GM21723 (cell line): ENCODE measurements around the gene SH3GL2.

Source experiments
- ATAC-seq: cut with Tn5 transposase; IDR thresholded peaks from one replicate; pipeline ENCODE4 v1.9.1; 2021; ENCODE audit warnings: mild to moderate bottlenecking, moderate library complexity; ENCODE audit not compliant: unreplicated experiment

The SH3GL2 gene

DNA sequence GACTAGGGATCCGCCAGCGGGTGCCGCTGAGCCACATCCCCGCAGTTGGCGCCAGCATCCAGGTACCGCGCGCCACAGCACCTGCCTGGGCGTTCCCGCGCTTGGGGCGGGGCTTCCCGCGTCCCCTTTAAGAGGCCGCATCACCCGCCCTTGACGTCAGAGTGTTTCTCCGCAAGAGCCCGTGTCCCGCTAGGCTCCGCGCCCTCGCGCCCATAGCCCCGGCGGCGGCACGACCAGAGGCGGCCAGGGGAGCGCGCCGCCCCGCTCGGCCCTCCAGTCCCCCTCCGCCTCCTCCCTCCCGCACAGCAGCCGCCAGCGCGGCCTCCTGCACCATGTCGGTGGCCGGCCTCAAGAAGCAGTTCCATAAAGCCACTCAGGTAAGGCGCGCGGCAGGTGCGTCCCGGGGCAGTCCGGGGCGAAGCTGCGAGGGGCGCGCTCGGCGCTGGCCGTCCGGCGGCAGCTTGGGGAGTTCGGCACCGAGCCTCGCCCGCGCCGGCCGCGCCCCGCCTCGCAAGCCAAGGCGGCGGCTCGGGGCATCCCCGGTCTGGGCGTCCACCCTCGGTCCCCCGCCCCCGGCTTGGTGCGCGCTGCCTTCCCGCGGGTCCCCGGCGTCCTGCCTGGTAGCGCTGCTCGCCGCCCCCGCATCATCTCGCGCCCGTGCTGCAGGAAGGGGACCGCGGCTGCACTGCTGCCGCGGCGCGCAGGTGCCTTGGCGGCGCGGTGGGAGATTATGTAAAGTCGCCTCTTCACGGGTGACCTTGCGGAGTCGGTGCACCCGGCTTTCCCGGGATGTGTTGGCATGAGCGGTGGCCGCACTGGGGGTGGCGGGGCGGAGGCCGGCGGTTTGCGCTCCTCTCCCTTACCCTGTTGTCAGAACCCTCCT, at the start of gene SH3GL2:
TSS of gene SH3GL2 (plus strand) at position 156 of the 883 bp plus-strand sequence.
- ATAC-seq, result no peak

DNA sequence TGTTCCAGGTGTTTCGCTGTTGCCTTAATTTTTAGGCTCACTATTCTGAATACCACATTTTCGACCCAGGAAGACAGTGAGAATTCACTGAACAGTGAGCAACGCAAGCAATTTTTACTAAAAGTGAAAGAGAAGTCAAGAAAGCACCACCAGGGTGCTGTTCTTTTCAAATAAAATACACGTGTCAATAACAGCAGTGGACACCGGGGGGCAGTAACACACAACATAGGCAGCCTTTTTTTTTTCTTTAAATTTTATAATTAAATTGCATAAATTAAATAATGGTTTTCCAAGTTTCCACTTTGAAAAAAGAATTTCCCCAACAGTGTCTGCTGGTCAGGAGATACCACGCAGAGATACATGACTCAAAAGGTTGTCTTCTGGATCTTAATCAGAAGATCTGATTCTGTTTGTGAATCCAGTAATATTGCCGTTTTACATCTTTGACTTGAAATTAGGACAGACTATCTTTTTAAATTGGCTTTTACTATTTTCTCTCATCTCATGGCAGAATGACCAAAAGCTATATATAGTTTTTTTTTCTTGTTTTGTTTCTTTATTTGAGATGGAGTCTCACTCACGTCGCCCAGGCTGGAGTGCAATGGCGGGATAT, 47.1 kb upstream of the SH3GL2 start:
- ATAC-seq, result peak; percentile 80

DNA sequence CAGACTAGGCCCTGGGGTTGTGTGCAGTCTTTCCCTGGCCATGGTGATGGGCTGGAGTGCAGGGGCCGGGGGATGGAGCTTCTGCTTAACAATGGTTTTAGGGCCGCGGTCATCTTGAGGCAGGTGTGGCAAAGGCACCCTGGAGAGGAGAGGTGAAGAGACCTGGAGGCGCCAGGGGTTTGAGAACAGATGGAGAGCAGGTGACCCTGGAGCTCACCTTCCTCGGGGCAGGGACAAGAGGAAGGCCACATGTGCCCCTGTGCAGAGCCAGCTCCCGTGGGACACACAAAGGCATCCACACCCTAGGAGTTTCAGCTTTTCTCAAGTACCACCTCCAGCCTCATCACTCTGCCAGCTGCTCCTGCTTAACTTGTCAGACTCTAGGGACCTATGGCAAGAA, 46.4 kb upstream of the SH3GL2 start:
- no peak for ATAC-seq

DNA sequence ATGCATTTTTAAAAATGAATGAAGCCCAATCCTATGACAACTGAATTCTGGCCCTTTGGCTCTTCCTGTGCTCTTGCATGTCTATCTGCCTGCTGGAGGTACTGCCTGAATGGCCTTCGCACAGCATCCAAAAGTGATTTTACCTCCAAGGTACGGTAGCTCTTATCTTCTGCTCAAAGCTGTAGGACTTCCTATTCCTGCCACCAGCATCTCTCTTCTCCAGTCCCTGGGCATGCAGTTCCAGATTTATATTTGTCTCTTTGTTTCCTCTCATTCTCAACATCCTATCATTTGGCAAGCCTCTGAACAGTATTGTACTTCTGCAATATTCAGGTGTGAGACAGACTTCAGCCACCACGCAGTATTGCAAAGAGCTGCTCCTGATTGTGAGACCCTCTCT, 43.7 kb upstream of the SH3GL2 start:
- no peak for ATAC-seq

DNA sequence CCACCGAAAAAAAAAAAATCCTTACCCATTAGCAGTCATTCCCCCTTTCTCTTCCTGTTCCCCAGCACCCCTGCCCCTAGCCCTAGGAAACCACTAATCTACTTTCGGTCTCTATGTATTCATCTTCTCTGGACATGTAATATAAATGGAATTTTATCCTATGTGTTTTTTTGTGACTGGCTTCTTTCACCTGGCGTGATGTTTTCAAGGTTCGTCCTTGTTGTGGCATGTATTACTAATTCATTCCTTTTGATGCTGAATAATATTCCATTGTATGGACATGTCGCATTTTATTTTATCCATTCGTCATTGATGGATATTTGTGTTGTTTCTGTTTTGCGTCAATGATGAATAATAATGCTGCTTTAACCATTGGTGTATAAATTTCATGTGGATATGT, 42.8 kb upstream of the SH3GL2 start:
- ATAC-seq, result no peak

DNA sequence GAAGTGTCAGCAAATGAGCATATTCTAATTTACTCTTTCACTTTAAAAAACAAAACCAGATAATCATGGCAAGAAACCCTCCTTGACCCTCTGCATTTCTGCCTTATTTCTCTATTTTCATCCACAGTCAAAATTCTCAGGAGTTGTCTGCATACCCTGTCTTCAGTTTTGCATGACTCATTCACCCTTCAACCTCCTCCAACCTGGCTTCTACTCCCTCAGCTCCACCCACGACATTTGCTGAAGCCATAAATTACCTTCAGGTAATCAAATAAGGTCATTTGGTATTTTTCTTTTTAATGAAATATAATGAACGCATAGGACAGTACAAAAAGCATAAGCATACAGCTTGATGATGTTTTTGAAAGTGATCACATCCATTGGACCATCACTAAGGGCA, 27.8 kb upstream of the SH3GL2 start:
- ATAC-seq, result no peak

DNA sequence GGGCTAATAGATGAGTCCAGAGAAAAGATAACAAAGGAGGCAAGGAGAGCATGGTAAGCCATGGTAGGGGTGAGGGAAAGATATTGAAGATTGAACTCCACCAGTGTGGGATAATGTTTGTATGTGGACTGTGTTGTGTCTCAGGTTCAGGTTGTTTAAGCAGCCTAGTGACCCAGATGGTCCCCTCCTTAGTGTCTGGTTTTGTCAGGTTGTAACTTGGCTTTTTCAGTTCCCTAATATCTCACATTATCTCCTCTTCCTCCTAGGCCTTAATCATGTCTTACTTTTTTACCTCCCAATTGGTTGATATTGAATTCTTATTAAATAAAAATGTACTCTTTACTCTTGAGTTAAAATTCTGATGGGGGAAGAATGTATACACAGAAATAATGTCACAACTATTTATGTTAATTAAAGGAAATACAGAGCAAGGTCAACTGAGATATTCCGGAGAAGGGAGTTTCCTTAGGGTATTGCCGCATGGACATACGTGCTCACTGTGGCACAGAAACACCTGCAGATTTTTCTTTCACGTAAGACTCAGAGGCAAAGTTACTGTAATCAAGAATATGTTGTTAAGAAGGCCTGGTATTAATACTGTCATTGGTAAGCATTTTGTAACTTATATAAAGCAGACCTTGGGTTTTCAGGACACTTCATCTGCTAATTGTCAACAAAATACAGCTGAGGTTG, 23.4 kb upstream of the SH3GL2 start:
- ATAC-seq, result no peak

DNA sequence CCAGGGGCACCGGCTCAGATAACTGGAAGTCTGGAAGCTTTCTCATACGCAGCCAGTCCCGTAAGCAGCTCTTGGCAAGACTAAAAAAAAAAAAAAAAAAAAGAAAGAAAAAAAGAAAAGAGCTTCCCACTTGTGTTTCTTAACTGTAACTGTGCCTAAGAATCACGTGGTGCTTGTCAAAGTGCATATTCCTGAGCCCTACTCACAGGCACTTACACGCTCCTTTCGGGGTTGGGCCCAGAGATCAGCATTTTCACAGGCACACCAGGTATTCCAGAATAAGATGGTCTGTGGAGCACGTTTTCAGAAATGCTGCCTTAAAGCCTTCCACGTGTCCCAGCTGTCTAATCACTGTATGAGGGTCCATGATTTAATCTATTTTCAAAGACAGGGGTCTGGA, 22.6 kb upstream of the SH3GL2 start:
- no peak for ATAC-seq

DNA sequence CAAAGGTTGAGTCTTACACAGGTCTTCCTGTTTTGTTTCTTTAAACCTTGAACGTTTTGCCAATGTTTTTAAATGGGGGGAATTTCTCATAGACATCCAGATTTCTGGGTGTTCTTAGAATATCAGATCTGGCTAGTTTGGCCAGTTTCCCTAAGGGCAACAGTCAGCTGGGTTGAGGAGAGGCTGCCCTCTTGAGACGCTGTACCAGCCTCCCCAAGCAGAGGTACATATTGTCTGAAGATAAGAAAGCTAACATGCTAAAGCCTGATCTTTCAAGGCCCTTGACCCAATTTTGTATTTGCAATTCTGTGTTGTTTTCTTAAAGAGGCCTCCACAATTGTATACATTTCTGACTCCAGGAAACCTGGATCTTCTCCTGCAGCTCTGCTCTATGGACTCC, 21.9 kb upstream of the SH3GL2 start:
- ATAC-seq, result no peak

DNA sequence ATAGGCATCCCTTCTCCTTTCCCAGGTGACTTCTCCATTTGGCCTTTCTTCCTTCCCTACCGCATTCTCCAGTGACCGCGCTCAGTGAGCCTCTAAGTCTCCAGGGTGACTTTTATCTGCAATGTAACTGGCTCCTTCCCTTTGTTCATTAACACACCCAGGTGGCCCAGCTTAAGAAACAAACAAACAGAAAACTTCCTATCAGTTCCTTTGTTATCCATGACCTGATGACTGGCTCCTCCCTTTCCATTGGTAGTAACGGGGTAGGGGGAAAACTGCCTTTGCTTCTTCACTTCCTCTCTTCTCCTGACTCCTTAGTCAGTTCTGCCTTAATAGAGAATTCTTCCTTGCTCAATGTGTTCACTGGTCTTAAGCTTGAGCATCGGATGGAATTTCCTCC, 7.0 kb upstream of the SH3GL2 start:
- ATAC-seq, result no peak

DNA sequence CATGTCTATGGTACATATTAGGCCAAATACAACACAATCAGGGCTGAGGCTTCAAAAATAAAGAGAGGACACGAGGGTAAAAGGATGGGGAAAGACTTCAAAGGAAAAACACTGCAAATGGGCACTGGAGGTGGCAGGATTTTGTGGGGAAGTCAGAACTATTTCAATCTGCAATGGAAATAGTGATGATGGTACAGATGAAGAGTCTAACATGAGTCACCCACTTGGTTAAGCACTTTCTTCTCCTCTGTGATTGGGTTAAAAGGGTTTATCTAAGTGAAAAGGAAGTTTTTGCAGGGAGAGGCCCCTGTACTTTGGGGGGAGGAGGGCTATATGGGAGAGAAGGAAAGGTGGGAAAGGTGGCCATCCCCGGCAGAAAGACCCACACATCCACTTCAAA, 4.5 kb upstream of the SH3GL2 start:
- ATAC-seq, result no peak

DNA sequence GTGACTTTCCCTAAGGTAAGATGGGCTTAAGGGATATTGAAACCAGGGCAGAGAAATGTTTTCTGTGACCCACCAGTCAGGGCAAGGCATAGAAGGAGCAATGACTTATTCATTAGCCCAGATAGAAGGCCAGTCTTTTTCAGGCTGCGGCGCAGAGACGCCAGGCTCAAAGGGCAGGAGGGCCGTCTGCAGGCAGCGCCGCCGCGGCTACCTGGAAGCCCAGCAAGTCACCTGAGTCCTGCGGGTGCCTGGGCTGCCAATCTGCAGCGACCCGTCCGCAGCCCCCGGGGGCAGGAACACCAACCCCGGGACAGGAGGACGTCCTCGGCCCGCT, 322 bp upstream of the SH3GL2 start:
- no peak for ATAC-seq

DNA sequence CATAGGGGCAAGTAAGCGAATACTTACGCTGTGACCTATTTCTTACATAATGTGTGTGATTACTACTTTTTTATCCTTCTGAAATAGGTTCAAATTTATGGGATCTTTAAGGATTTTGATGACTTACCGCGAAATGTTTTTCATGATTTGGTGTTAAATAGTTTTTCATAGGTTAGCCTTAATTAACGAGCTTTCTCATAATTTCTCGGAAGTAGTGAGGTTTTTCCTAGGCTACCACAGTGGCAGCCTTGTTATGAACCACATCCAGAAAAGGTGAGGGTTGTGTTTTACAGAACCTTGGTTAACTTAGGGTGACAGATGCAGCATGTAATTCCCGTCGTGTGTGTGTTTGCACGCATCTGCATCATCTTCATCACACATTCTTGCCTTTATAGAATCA, 1.3 kb downstream of the SH3GL2 start:
- no peak for ATAC-seq

DNA sequence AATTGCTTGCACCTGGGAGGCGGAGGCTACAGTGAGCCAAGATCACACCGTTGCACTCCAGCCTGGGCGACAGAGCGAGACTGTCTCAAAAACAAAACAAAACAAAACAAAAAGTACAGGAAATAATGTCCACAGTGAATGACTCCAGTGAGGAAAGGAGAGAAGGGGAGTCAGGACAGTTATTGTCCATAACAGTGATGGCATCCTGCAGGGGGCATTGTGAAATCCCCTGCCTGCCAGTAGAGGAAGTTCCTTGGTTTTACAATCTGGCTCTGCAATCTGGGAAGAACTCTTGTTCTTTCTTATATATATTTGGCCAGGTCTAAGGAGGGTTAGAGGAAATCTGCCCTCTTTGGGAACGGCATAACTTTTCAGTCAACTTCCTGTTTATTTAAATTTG, 8.2 kb downstream of the SH3GL2 start:
- ATAC-seq, result no peak

DNA sequence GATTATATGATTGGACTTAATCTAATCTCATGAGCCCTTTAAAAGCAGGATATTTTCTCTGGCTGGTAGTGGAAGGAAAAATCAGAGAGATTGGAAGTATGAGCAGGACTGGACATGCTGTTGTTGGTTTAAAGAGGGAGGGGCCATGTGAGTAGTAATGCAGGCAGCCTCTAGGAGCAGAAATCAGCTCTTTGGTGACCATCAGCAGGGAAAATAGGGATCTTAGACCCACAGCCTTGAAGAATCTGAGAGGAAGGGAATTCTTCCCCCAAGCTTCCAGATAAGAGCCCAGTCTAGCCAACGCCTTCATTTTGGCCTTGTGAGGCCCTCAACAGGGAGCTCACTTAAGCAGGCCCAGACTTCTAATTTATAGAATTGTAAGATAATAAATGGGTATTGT, 9.5 kb downstream of the SH3GL2 start:
- ATAC-seq, result no peak

DNA sequence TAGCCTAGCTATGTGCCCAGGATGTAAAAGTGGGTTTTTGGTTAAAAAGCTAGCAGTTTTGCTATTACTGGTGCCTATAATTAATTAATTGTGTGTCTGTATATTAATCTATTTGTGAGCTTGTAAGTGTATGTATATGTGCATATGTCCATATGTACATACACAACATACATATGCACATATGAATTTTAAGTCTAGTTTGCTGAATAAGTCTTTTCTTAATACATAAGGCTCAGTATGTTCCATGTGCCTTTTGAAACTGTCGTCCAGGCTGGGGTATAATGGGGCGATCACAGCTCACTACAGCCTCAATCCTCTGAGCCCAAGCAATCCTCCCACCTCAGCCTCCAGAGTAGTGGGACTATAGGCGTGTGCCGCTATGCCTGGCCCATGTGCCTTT, 10.1 kb downstream of the SH3GL2 start:
- no peak for ATAC-seq

DNA sequence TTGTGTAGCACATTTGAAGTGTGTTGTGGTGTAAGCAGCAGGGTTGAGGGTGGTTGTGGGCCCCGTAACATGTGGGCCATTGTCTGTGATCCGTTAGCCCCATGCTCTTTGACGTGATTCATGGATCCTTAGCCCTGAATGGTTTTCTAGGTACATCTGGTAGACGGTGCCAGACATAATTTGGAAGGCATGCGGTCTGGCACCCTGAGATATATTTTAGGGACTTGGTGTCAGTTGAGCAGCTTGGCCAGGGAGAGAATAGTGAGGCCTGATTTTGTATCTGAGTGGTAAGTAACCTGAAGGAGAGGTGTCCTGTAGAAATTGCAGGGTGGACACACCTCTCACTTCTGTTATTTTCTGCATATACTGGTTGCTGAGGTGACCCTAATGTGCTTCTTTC, 10.9 kb downstream of the SH3GL2 start:
- no peak for ATAC-seq

DNA sequence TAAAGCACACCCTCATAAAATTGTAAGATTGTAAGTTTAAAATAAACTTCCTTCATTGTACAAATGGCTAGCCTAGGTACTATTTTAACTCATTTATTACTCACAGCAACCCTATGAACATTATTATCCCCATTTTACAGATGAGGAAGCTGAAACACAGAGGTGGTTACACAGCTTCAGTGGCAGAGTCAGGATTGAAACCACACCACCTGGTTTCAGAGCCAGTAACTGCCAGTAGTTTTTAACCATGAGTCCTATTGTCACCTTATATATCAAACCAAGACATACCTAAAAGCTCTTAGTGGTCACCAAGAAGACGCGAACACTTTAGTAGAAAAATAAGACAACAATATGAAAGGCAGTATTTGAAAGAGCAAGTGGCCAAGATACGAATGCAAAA, 16.1 kb downstream of the SH3GL2 start:
- no peak for ATAC-seq

DNA sequence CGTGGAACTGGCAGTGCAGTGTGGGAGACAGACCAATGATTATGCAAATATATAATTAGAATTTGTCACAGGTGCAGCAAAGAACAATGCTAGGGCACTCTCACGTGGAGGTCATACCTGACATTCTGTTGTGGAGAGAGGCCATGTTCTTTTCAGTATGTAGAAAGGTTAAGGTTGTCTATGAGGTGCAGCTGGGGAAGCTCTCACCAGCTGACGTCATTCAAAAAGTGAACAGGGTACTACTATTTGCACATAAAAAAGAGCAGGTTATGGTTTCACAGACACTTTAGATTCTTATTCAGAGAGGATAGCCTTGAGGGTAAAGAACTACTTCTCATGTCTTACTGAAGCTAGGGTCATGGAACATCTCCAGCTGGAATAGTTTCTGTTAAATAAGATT, 19.1 kb downstream of the SH3GL2 start:
- ATAC-seq, result no peak

DNA sequence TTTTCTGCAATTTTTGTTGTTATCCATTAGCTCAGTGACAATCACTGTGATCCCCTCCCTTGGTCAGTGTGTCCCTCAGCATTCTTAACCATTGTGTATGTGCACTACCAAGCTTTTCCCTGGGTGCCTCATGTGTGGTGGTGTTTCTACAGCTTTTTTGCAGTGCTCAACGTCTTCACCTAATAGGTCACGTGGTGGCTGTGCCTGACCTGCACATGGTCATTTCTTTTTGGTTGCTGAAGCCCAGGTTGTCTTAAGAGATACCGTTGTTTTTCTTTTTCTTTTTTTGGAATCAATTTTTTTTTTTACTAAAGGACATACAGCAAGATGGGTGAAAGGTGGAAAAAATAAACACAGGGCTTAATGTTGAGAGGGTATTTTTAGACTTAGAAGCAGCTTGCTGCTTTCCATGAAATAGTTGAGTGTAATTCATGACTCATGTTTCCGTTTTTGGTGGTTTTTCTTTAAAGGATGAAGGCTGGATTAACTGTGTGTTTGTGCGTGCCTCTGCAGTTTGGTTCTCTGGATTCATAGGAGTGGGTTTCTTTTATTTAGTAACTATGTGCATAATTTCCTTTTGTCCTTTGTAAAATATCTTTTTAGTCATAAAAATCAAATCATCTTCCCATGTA, 22.2 kb downstream of the SH3GL2 start:
- no peak for ATAC-seq

DNA sequence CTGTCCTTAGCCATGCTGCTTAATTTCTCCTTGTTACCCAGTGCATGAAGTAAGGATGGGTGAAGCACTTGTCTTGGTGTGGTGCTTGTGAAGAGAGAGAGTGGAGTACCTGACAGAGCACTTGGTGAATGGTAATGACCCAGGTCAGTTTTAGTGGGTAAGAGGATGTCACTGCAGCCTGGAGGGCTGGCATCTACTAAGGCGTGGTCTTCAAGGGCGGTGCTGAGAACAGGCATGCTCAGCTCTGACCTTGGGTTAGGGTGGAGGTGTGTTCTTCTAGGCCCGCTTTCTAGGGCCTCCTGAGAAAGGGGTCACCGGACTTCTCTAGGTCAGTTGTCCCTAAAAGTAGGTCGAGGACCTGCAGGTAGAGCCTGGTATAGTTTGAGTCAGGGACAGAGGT, 25.7 kb downstream of the SH3GL2 start:
- ATAC-seq, result no peak
